COLO829 (cell line): ENCODE measurements around the gene NWD2.
"Not testable (repeated sequence)": the region's sequence is repeated elsewhere in the genome, so short reads cannot be mapped to it uniquely, and the experiment has no call there.

Source experiments
- DNase-seq: peaks from one replicate; pipeline ENCODE4 v3.0.0; 2012; ENCODE audit warnings: low spot score

Gene NWD2

DNA sequence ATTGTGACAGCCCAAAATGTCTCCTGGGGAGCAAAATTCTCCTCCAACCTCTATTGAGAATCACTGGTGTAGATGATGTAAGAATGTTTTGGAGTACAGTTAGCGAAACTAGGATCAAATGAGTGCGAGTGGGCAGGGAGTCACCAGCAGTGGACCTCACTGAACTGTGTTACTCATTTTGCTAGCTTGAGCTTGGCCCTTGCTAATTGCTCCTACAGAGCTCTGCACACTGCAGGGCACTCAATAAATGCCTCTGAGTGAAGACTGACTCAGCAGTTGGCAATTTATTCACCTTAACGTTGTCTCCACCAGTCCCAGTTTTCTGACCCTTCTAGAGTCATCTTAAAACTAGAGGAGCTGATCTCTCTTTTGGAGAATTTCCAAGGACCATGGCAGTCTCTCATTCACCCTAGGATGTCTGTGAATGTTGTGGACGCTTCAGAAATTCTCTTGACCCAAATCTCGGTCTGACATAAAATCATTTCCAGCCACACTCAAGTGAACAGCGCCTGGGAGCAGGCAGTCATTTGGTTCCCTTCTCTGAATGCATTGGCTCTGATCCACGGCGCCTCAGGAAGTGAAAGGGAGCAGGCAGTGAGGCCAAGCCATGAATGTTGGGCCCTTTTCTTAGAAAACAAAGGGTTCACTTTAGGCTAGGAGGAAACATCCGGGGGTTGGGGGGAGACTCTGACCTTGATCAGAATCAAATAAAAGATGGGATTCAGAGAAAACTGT is 148.1 kb downstream of the NWD2 start:
- peak; percentile 86 for DNase-seq

DNA sequence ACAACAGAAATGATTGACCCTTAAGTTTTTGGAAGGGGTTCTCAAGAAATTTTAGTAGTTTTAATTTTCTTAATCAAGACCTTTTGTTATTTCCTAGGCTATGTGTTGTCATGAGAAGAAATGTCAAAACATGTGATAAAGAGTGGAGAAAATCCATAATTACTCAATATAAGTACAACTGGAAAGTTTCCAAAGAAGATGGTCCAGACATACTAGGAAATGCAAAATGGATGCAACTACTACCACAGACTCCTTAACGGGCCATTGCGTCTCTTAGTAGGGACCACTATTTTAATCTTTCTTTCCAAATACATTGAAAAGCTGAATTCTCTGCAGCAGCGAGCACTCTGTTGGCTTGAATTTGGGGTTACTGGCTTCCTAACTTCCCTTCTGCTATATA is 148.8 kb downstream of the NWD2 start:
- peak; percentile 29 for DNase-seq

DNA sequence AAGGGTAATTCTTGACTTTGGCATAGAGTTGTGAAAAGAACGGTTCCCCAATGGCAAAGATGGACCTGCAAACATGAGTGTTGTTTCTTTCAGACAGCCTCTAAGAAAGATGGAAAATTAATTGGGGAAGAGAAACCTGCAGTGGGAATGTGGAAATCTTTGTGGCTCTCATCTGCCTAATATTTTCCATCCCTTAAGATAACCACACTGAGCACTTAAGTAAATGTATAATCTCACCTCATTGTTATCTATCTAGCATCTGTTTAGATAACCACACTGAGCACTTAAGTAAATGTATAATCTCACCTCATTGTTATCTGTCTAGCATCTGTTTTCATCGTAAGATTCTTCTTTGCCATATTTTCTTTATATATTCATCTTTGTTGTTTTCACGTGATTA is 149.3 kb downstream of the NWD2 start:
- no peak for DNase-seq

DNA sequence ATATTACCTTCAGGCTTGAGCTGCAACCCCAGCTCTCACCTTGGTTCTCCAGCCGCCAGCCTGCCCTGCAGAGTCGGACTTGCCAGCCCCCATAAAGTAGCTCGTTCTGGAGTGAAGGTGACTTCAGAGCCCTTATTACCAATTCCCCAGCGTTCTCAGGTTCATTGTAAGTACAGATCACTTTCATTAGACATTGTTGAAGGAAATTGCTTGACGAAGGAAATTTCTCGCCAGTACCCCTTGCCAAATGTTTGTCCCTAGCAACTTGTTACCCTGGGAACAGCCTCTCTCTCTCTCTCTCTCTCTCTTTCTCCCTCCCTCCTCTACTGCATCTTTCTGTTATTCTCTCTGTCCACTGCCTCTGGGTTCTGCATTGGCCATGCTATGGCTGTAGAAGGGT is 153.0 kb downstream of the NWD2 start:
- no peak for DNase-seq

DNA sequence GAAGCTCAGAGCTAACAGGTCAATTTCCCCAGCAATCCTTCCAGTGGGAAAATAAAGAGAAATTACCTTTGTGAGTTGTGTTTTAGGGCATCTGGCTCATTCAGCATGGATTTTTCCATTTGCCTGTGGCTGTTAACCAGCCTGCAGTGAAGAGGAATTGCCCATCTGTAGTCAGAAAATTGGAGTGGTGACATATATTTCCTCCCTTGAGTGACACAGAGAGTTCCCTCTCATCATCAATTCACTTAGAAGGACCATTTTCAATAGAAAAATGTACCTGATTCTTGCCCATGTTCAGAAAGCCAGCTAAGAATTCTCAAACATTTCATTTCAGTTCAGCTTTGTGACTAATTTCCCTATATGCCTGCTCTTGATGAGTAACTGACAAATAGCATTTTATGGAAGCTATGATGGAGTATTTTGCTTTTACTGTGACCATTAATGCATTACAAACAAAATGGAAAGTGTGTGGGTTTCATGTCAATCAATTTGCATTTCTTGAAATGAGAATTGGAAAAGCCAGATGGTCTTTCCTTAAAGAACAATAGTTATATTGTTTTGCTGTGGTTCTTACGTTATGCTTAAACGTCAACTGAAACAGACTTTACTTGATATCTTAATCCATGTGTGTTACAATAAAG is 155.8 kb downstream of the NWD2 start:
- DNase-seq, result peak; percentile 24

DNA sequence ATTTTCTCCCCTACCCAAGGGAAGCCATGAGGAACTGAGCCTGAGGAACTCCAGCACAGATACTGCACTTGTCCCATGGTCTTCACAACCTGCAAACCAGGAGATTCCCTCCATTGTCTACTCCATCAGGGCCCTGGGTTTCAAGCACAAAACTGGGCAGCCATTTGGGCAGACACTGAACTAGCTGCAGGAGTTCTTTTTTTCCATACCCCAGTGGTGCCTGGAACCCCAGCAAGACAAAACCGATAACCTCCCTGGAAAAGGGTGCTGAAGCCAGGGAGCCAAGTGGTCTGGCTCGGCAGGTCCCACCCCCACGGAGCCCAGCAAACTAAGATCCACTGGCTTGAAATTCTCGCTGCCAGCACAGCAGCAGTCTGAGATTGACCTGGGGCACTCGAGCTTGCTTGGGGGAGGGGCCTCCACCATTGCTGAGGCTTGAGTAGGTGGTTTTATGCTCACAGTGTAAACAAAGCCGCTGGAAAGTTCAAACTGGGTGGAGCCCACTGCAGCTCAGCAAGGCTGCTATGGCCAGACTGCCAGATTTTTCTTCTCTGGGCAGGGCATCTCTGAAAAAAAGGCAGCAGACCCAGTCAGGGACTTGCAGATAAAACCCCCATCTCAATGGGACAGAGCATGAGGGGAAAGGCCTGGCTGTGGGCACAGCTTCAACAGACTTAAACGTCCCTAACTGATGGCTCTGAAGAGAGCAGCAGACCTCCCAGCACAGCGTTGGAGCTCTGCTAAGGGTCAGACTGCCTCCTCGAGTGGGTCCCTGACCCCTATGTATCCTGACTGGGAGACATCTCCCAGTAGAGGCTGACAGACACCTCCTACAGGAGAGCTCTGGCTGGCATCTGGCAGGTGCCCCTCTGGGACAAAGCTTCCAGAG is 163.6 kb downstream of the NWD2 start:
- DNase-seq, result not testable (repeated sequence)

DNA sequence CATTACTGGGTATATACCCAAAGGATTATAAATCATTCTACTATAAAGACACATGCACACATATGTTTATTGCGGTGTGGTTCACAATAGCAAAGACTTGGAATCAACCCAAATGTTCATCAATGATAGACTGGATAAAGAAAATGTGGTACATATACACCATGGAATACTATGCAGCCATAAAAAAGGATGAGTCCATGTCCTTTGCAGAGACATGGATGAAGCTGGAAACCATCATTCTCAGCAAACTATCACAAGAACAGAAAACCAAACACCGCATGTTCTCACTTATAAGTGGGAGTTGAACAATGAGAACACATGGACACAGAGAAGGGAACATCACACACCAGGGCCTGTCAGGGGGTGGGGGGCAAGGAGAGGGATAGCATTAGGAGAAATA is 169.1 kb downstream of the NWD2 start:
- not testable (repeated sequence) for DNase-seq

DNA sequence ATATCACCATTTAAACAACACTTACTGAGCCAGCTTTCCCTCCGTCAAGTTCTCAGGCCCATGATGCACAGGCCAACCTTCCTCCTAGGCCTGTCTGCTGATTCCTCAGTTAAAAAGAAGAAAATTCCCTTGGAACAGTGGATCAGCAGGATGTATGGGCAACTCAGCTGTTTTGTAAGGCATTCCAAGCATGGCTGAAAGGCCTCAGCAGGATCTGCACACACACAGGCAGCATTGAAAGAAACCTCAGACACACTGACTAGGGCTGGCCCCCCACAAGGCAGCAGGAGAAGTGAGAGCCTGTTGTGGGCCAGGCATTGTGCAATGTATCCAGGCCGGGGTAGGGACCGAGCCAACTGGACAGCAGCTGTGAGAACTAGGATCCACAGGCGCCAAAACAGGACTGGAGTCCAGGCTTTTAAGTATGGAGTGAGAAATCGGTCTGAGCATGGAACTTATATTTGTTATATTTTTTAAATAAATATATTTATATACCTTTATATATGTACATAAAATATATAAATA is 171.4 kb downstream of the NWD2 start:
- DNase-seq, result no peak

DNA sequence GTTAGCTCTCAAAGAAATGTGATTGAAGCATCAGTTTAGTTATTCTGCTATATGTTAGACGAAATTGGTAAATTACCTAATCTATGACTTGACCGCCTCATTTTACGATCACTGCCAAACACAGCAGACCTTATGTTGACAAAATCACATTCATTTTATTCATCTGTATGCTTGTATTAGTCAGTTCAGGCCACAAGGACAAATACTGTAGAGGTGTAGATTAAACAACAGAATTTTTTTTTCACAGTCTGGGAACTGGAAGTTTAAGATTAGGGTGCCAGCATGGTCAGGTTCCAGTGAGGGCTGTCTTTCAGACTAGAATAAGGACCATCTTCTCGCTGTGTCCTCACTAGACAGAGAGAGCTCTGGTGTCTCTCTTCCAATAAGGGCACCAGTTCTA is 177.1 kb downstream of the NWD2 start:
- no peak for DNase-seq

DNA sequence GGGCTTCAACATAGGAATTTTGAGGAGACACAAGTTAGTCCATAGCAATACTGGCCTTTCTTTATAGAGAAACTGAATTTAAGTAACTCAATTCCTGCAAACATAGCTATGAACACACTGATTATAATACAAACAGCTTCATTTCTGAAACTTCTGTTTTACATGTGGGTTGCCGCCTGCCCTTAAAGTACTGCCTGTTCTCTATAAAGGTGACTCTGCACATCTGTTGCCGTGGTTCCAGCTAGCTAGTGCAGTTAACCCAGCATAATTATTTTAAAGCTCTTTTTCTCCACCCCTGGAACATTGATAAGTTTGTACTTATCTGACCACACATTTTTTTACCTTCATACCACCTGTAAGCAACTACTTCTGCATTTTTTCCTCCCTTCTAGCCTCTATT is 177.6 kb downstream of the NWD2 start:
- no peak for DNase-seq

DNA sequence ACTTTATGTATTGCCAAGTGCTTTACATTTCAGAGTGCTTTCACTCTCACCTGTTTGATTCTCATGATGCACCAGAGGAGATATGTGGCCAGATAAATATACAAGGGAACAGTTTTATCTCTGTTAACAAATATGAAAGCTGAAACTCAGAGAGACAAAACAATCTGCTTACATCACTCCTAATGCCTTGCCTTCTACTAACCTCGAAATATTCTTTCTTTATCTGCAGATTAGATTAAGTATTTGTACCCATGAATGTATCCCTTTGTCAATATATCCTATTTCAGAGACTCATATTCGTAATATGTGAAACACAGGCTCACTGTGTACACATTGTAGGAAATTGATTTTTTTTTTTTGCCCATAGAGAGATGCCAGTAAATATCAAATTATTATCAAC is 178.1 kb downstream of the NWD2 start:
- no peak for DNase-seq

DNA sequence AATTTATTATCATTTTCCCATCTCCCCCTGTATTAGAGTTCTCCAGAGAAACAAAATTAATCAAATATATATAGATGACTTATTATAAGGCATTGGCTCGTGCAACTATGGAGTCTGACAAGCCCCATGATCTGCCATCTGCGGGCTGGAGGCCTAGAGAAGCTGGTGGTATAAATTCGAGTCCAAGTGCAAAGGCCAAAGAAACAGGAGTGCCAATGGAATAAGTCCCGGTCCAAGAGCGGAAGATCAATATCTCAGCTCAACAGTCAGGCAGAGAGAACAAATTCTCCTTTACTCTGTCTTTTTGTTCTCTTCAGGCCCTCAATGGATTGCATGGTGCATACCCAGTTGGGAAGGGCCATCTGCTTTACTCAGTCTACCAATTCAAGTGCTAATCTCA is 178.8 kb downstream of the NWD2 start:
- no peak for DNase-seq

DNA sequence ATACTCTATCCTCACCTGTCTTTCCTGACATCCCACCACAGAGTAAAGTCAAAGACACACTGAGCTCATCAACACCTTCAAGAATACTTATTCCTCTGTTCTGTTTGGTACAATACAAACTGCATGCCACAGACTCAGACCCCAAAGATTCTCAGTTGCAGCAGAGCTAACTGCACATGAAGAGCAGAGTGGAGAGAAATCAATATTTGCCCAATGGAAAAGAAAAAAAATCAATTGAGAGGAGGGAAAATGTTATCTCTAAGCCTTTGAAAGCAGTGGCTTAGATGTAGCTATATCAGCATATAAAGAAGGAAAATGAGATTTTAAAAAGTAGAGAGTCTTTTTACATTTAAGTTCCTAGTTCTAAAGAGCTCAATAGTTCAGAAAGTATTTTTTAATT is 180.2 kb downstream of the NWD2 start:
- no peak for DNase-seq

DNA sequence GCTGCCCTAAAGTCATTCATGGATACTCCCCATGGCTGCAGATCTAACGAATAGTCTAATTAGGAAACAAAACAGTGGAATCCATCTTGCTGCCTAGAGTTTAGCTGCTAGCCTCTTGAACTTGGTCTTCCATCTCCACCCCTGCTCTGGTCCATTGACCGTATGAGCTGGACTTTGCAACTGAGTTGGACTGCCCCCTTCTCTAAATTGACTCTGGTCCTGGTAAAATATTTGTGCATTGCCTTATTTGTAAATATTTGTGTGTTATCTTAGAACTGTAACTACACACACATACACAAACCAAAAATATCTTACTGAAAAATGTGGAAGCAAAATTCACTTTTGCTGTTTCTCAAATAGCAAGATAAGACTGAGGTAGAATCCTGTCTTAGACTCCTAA is 181.3 kb downstream of the NWD2 start:
- no peak for DNase-seq

DNA sequence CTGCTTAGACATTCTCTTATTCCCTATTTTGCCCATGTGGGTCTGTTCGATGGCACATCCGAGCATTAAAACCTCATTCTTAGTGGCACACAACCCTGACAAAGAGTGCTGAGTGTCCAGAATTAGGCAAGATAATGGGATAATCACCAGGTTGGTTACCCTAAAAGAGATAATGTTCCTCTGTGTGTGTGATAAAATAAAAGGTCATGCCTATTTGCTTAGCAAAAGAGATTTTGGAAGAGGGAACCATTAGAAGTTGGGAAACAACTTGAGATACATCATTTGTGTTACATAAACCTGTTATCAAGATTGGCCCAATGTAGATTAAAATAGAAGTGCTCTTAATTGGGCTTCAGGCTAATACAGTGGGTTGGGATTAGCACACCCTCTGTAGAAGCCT is 182.7 kb downstream of the NWD2 start:
- no peak for DNase-seq

DNA sequence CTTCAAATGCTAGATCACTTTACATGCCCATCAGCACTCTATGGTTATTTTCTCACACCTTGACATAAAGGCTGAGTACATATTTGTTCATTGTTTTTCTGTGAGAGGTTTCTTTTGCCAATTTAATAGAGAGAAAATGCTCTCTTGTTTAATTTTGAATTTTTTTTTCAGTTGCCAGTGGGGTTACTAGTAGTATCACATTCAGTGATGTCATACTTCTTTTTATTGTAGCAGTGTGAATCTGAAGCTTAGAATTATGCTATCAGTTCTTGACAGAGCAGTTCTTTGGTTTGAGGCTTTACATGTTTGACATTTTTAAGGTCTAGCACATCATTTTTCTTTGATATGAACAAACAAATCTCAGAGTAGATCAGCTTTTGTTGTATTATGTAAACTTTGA is 185.4 kb downstream of the NWD2 start:
- no peak for DNase-seq

DNA sequence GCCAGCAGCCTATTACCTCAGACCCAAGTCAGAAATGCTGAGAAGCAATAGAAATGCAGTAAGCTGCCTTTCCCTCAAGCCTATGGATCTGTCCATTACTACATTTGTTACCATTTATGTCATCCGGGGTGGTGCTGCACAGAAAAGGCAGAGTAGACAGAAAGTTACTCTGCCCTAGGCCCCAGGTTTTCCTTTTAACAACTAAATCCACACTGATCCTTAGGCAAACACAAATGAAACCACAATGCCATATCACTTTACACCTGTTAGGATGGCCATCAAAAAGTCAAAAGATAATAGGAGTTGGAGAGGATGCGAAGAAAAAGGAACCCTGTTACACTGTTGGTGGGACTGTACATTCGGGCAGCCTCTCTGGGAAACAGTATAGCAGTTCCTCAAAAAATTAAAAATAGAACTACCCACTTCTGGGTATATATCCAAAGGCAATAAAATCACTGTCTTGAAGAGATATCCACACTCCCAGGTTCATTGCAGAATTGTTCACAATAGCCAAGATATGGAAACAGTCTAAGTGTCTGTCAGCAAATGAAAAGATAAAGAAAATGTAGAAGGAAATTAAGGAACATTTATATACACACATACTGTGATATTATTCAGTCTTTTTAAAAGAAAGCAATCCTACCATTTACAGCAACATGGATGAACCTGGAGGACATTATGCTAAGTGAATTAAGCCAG is 186.3 kb downstream of the NWD2 start:
- no peak for DNase-seq

DNA sequence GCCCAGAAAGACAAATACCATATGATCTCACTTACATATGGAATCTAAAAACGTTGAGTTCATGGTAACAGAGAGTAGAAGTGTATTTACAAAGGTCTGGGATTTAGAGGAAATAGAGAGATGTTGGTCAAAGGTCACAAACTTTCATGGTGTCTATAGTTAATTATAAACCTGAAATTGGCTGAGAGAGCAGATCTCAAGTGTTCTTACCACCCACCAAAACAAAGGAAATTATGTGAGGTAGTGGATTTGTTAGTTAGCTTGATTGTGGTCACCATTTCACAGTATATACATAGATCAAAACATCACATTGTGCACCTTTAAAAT is 186.8 kb downstream of the NWD2 start:
- DNase-seq, result no peak

DNA sequence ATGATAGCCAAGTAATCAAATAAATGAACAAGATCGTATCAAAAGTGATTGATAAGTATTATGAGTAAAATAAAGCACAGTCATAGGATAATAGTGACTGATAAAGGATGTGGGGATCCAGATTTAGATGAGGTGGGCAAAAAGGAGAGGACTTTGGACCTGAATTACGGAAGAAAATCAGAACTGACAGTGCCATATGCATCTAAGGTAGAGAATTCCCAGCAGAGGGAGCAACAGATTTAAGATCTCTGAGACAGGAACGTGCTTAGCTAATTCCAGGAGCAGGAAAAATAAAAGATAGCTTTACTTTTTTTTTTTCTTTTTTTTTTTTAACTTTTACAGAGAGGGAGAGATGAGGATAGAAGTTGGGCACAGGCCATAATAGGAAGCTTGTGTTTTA is 189.9 kb downstream of the NWD2 start:
- no peak for DNase-seq

DNA sequence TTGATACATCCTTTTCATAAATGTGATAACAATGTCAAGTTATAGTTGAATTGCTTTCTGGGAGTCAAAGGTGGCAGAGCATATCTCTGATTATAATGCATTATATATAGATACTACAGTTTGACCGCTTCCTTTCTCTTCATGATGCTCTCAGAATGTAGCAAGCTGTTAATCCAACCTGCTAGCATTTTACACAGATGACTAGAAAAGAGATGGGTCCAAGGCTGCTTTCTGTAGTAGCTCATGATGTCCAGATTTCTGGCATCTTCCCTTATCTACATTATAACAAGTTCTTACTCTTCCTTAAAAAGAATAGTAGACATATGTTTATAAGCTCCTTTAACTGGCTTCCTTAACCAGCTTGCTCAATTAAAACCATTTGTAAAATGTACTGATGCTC is 192.0 kb downstream of the NWD2 start:
- DNase-seq, result no peak

DNA sequence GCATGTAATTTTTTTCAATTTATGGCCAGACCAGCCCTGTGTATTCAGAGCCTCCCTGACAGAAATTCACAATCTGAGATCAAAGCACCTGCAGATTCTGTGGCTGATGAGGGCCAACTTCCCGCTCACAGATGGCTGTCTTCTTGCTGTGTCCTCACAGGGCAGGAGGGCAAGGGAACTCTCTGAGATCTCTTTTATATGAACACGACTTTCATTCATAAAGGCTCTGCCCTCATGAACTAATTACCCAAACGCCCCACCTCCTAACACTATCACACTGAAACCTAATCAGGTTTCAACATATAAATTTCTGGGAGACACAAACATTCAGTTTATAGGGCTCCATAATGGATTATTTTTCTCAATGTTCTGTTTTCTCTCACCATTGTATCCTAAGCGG is 192.6 kb downstream of the NWD2 start:
- DNase-seq, result no peak

DNA sequence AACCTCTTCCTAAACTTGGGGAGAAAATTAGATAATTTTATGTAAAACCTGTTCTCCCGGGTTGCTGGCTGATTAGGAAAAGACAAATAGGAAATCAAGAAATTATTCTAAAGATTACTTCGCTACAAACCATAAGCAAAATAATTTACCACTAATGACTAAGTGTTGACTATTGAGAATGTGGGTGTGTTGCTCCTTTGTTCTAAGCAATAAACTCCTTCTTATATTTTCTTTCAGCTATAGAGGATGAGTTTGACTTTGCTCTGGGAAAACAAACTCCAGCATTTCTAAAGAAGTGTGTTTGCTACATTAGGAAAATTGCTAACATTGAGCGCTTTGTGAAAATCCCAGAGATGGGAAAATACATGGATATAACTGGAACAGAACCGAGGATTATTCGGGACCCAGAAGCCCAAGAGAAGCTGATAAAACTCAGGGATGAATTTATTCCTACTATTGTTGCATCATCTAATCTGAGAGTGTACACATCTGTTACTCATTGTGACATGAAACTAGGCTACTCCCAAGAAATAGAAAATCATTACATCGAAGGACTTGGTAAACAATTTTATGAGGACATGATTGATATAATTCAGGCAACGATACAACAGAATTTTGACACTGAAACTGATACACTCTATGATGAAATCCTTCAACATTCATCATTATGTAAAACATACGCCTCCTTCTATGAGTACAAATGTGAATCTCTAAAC is 194.2 kb downstream of the NWD2 start:
- no peak for DNase-seq
